ENCODE measurements around the gene CCDC73.
"Not testable (repeated sequence)": the region's sequence is repeated elsewhere in the genome, so short reads cannot be mapped to it uniquely, and the experiment has no call there.

Gene CCDC73

DNA sequence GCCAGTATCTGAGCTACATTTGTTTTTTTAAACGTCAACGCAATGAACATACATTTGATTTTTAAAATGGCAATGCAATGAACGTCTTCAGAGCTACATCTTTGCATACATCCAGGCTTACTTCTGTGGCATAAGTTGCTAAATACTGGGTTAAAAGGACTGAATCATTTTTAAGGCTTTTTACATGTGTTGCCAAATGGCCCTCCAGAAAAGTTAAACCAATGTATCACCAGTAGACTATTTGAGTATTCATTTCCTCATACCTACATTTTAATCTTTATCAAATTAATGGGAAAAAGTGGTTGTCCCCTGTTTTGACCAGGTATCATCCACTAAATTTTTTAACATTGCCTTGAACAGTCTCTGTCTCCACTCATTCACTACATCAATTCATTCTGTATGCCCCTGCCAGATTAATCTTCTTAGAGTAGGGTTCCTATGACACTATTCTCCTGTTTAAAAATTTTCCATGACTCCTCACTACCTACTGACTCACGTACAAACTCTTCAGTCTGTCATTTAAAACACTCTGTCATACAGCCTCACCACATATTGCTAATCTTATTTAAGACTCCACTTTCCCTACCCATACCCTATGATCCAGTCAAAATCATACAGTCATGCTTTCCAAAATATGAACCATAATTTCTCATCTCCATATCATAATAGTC is 22.9 kb upstream of the CCDC73 start:
- intact Hi-C loops (cut with DNase I), result no loop called here
- no peak for DNase-seq

DNA sequence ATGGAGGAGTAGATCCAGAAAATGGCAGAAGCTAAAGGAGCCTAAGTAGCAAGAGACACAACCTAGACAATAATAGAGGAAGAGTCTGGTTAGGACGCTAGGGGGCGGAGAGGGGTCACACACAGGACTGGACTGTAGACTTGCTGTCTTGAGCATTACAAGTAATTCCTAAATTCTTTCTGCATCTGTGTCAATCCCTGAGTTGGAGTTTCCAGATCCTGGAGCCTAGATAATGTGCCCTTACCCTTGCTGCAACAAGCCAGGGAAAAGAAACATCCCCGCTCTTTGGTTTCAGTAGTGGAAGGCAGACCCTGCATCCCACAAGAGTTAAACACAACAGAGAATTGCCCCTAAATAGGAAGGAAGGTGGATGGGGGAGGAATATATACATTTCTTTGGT is 14.9 kb upstream of the CCDC73 start:
- peak; percentile 18 to 85 (median 63) for DNase-seq
- intact Hi-C loops (cut with DNase I), result no loop called here

DNA sequence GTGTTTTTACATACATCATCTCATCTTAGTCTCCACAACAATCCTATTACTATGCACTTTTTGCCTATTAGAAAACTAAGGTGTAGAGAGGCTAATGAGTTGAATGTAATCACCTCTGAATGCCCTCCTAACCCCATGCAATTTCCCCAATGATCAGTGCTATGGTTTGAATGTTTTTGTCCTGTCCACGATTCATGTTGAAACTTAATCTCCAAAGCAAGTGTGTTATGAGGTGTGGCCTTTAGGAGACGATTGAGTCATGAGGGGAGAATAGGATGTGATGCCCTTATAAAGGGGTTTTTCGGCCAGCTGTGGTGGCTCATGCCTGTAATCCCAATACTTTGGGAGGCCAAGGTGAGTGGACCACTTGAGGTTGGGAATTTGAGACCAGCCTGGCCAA is 2.0 kb upstream of the CCDC73 start:
- intact Hi-C loops (cut with DNase I), result no loop called here
- DNase-seq, result no peak

DNA sequence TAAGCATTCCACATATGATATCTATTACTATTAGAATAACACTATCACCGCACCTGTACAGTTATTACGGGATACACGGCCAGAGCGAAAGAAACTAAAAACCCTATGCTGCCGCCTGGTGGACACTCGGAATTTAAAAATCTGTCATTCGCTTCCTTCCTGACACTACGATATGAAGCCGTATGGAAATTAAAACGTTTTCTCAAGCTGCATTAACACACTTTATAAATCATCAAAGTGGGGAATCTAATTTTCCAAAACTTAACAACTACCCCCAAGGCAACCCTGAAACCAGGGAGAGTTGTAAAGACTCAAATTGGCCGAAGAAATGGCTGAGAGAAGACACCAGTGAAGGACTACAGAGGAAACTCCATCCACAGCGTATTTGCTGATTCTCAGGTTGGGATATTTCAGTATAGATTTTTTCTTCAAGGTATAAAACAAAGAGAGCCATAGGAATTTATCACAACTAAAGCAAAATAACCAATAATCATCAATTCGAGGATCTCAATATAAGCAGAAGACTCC is 1.4 kb downstream of the CCDC73 start:
- DNase-seq, result peak; percentile 32 to 88 (median 74)
- intact Hi-C loops (cut with DNase I), result no loop called here

DNA sequence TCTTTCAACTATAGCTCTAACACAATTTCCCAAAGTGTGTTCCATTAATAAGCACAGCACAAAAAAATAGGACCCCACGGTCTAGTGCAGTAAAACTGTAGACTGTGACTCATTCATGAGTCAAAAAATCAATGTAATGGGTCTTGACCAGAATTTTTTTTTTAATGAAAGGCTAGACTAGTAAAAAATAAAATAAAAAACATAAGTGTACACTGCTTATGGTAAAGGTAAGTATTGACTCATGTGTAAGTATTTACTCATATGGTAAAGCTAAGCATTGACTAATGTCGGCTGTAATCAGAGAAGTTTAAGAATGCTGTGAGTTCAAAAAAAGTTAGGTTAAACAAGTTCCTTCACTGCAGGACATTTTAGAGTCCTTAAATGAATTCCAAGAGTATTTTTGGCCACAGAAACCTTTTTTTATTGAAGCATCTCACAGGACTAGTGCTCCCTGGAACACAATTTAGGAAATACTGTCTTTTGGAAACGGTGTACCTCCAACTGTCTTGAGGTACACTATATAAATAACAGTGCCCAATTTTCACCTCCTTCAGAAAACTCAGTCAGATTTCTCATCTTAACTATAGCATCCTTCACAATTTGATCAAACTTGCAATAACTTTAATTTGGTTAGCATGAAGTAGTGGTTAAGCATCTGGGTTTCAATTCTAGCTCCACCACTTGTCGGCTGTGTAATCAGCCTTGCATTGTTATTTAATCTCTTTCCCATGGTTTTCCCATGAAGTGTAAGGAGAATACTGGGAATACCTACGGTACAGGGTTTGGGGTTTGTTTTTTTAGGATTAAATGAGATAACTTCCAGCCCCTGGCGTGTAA is 2.1 kb downstream of the CCDC73 start:
- intact Hi-C loops (cut with DNase I), result no loop called here
- no peak for DNase-seq

DNA sequence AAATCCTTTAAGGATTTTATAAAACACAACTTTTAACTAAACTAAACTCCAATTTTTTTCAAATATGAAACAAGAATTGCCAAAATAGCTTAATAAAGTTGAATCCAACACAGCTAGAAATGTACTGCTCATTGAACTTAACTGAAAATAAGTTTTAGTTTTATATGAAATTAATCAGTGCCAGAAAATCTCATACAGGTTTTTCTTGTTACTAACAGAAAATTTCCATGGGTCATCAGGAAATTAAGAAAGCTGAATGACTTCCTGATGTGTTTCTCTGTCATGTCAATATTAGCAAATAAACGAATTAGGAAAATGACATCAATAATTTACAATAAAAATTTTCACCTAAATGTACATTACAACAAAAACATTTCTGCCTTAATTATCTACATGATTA is 3.5 kb downstream of the CCDC73 start:
- no peak for DNase-seq
- intact Hi-C loops (cut with DNase I), result no loop called here

DNA sequence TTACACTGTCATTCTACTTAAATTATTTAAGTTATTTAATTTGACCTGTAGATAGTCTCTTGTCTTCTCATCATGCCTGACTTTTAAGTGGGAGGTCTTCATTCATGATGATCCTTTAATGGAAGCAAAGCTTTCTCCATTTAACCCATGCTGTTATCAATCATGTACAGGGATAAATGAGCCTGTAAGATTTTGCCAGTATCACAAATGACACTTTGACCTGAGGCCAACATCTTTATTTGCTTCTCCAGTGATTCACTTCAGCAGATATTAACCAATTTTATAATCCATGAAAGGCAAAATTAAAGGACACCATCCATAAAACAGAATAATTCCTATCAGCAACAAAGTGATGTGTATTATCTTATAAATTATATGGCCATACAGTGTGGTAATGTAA is 7.7 kb downstream of the CCDC73 start:
- no peak for DNase-seq
- intact Hi-C loops (cut with DNase I), result no loop called here

DNA sequence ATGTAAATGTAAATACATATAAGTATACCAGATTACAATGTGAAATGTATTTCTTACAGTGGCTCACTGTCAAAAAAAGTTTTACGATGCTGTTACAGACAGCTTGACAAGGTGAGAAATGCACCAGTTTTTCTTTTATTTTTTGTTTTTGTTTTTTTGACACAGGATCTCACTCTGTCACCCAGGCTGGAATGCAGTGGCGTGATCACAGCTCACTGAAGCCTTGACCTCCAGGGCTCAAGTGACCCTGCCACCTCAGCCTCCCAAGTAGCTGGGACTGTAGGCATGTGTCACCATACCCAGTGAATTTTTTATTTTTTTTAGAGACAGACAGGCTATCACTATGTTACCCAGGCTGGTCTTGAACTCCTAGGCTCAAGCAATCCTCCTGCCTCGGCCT is 9.2 kb downstream of the CCDC73 start:
- DNase-seq, result no peak
- intact Hi-C loops (cut with DNase I), result no loop called here

DNA sequence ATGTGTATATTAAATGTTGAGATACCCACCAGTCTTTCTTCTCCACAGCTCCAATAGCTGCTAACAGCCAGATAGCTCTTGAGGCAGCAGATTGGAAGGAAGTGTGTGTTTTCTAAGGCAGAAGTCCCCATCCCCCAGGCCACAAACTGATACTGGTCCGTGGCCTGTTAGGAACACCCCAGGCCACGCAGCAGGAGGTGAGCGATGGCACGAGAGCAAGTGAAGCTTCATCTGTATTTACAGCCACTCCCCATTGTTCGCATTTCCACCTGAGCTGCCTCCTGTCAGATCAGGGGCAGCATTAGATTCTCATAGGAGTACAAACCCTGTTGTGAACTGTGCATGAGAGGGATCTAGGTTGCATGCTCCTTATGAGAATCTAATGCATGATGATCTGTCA is 12.7 kb downstream of the CCDC73 start:
- intact Hi-C loops (cut with DNase I), result no loop called here

DNA sequence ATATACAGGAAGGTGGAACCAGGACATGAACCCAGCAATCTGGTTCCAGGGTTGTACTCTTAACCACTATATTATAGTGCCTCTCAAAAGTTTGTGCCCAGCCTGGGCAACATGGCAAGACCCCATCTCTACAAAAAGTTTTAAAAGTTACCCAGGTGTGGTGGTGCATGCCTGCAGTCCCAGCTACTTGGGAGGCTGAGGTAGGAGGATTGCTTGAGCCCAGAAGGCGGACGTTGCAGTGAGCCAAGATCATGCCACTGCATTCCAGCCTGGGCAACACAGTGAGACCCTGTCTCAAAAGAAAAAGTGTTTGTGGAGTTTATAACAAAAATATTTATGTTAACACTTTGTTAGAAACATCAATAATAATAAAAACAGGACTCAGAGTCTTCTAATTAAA is 13.6 kb downstream of the CCDC73 start:
- DNase-seq; intact Hi-C loops (cut with DNase I): not testable (repeated sequence)

More for the DNA sequence above, 12.7 kb downstream of the CCDC73 start:
- peak in 1 of 42 donors; percentile 9 for DNase-seq

DNA sequence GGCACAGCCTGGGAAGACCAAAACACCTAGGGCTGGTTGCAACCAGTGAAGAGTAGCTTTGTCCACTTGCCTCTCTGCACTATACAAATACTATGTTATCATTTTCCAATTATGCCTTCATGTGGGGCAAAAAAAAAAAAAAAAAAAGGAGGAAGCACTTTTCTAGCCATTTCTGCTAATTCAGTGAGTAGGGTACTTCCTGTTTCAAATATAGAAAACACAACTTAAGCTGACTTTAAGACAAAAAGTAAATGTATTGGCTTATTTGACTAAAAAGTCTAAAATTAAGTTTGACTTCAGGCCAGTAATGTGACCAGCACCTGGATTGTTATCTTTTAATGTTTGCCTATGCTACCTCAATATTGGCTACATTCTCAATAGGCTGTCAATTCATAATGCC is 15.3 kb downstream of the CCDC73 start:
- DNase-seq, result no peak
- intact Hi-C loops (cut with DNase I), result no loop called here

DNA sequence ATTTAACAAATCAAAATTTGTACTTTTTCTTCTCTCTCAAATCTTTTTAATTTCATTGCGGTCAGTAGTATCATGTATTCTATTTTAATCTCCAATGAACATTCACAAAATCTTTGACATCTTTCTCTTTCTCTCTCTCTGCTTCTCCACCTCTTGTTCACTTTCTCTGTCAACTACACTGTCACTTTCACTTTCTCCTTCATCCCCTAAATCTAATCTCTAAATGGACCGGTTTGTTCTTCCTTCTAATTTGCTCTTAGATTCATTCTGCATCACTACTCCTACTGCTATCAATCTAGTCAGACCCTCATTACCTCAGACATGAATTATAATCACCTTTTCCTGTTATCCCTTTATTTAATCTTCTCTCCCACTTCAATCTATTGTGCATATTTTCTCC is 18.6 kb downstream of the CCDC73 start:
- intact Hi-C loops (cut with DNase I), result no loop called here
- no peak for DNase-seq

DNA sequence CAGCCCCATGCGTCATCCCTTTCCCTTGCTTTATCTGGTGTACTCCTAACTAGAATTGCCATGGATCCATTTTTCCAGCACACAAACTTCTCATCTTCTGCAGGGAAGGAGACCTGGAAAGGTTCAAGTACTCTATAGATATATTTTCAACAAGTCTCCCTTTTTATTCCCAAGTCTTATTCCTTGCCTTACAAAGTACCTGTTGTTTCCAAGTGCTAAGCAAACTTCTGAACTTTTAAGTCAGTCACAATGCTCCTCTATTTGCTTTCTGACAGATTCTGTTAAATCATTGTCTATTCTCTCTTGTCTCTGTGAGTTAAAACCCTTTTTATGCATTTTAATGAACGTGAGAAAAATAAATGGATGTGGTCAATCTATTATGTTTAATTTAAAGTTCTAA is 20.4 kb downstream of the CCDC73 start:
- no peak for DNase-seq
- intact Hi-C loops (cut with DNase I), result no loop called here

DNA sequence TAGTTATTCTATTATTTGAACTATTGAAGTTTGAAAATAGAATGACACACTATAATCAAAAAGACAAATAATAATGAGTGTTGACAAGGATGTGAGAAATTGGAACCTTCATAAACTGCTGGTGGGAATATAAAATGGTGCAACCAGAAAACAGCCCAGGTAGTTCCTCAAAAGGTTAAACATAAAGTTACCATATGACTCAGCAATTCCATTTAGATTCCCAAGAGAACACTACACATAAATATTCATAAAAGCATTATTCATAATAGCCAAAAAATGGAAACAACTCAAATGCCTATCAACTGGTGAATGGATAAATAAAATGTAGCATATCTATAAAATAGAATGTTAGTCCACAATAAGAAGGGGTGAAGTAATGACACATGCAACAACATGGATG is 21.7 kb downstream of the CCDC73 start:
- no peak for DNase-seq
- intact Hi-C loops (cut with DNase I), result no loop called here

DNA sequence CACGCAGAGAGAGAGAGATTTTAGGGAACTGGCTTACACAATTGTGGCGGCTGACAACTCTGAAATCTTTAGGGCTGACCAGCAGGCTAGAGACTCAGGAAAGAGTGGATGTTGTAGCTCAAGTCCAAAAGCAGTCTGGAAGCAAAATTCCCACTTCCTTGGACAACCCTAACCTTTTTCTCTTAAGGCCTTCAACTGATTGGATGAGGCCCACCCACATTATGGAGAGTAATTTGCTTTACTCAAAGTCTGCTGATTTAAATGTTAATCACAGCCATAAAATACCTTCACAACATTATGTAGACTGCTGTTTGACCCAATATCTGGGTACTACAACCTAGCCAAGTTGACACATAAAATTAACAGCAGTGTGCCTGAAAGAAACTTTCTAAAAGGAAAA is 32.7 kb downstream of the CCDC73 start:
- intact Hi-C loops (cut with DNase I); DNase-seq: not testable (repeated sequence)

DNA sequence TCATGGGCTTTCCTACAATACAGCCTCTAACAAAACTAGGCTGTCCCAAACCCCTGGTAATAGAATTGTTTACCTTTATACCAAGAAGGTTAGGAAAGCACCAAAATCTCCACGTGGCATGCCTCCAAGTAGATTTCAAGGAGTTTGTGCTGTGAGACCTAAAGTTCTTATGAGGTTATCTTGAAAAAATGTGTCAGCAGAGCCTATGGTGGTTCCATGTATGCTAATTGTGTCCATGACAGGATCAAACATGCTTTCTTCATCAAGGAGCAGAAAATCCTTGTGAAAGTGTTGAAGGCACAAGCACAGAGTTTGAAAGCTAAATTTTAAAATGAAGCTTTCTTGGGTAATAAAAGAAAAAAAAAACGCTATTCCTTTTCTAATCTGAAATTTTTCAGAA is 36.2 kb downstream of the CCDC73 start:
- DNase-seq, result no peak
- intact Hi-C loops (cut with DNase I), result no loop called here

DNA sequence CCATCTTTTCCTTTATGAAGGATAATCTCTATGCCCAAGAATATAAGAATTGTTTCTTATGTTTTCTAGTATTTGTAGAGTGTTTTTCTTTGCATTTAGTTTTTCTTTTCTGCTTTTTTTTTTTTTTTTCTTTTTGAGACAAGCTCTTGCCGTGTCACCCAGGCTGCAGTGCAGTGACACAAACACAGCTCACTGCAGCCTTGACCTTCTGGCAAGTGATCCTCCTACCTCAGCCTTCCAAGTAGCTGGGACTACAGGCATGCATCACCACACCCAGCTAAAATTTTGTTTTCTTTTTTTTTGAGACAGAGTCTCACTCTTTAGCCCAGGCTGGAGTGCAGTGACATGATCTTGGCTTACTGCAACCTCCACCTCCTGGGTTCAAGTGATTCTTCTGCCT is 41.3 kb downstream of the CCDC73 start:
- intact Hi-C loops (cut with DNase I); DNase-seq: not testable (repeated sequence)

DNA sequence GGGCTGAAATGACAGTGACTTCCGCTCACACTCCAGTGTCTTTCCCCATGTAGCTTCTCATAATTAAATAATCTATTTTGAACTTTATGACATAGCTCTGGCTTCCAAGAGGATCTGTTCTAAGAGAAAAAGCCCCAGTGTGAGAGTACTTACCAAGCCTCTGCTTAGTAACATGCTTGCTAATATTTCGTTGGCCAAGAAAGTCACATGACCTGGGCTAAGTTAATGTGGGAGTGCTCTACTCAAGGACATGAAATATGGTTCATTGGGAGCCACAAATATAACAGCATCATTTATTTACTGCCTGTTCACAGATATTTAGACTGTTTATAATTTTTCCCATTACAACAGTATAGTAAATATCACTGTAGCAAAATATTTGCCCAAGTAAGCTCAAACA is 42.5 kb downstream of the CCDC73 start:
- intact Hi-C loops (cut with DNase I), result no loop called here
- DNase-seq, result no peak

DNA sequence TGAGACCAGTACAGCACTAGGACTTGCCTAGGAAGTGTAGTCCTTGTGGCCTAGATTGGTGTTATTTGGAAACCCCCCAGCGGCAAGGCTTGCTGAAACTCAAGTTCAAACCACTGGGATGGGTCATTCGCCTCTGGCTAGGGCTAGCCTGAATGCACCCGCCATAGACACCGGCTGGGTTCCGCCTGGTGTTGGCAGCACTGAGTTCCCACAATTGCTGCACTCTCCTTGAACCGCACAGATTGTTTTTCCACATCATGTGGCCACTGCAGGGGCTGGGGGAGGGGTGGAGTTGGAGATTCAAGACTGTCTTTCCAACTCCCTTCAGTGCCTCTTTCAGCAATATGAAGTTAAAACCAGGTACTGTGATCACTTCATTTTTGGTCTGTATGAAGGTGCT is 43.1 kb downstream of the CCDC73 start:
- intact Hi-C loops (cut with DNase I), result no loop called here
- DNase-seq, result no peak

DNA sequence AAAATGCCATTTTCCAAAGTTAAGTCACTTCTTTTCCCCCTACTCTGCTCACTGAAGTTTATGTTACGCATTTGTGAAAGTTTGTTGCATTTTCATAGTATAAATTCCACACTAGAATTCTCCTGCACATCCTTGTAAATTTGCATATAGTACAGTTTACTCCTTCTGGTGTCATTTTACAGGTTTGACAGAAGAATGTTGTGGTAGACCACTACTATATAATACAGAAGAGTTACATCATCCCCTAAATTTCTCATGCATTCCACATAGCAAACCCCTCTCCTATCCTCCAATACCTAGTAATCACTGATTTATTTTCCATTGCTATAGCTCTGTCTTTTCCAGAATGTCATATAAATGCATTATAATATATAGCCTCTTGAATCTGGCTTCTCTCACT is 64.5 kb downstream of the CCDC73 start:
- no peak for DNase-seq
- intact Hi-C loops (cut with DNase I), result no loop called here

DNA sequence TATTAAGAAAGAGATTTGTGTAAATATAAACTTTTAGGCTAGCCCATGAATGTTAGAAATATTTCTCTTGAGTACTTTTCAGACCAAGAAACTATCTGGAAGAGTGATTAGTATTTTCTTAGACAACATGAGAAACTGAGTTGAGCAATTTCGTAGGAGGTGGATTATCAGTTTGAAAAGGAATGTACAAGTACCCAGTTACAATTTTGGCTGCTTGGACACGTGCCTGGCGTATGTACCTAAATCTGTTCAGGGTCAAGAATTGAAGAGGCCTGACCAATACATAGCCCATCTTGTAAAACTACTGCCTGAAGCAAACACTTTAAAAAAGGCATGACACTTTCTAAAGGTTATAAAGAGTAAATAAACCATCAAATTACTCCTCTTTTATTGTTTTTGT is 71.1 kb downstream of the CCDC73 start:
- no peak for DNase-seq
- intact Hi-C loops (cut with DNase I), result no loop called here
